Stomach (tissue), 4 donors: ENCODE data around the gene P2RX1.

Experiments used
- EP300 ChIP-seq: sonication (generic); formaldehyde crosslinking; IDR thresholded peaks from one replicate; pipeline ENCODE4 v1.6.1; 2017; ENCODE audit warnings: antibody characterized with exemption
- POLR2AphosphoS5 ChIP-seq, 3 donors: sonication (generic); formaldehyde crosslinking; IDR thresholded peaks; one replicate each; pipeline ENCODE4 v1.6.1; 2016; ENCODE audit warnings: antibody characterized with exemption in 3 of 3
- TF ChIP-seq, protein P1 (sequence below), 7 experiments: fragments of 450-650 bp in 4 of 7; fragments of 200-600 bp in 3 of 7; sonication (generic) in 3 of 7; IDR thresholded peaks; one replicate each; pipeline ENCODE4 v1.5.1; 2016 to 2019; ENCODE audit warnings: antibody characterized with exemption in 7 of 7, control low read depth in 2 of 7, mild to moderate bottlenecking in 1 of 7

DNA sequence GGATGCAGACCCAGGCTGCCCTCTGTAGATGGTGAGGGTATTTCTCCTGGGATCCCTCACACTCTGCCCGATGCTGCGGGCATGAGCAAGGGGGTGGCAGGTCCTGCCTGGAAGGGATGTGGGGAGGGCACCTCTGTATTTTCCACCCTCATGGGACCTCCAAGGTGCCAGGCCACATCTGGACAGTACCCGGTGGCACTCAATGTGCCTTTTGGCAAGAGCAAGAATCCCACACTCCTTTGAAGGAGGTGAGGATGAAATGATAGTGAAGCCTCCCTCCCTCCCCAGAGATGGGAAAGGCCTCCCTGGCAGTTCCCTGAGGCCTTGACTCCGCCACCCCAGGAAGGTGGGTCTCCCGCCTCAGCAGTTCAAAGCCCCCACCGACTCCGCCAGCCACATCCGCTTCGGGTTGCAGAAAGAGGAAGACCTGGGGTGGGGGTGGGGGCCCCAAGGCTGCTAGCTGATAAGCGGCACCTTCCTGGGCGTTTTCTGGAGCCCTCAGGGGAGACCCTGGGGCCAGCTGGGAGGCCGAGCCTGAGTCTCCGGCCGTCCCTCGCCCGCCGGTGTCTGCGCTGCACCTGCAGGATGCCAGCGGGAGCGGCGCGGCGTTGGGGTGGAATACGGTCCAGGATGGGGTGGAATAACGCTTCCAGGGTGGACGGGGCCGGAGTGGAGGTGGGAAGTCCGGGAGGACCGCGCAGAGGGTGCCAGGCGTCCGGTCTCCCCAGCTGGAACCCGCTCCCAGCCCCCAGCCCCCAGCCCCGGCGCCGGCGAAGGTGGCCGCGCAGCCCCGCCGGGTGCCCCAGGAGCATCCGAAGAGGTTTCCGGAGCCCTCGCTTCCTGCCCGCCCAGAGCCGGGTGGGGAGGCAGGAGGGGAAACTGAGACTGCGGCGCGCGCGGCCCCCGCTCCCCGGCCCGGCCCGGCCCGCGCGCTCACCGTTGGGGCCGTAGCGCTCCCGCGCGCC, 47.3 kb upstream of the P2RX1 start:
- TF ChIP-seq, protein P1, sequence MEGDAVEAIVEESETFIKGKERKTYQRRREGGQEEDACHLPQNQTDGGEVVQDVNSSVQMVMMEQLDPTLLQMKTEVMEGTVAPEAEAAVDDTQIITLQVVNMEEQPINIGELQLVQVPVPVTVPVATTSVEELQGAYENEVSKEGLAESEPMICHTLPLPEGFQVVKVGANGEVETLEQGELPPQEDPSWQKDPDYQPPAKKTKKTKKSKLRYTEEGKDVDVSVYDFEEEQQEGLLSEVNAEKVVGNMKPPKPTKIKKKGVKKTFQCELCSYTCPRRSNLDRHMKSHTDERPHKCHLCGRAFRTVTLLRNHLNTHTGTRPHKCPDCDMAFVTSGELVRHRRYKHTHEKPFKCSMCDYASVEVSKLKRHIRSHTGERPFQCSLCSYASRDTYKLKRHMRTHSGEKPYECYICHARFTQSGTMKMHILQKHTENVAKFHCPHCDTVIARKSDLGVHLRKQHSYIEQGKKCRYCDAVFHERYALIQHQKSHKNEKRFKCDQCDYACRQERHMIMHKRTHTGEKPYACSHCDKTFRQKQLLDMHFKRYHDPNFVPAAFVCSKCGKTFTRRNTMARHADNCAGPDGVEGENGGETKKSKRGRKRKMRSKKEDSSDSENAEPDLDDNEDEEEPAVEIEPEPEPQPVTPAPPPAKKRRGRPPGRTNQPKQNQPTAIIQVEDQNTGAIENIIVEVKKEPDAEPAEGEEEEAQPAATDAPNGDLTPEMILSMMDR (IDR thresholded peaks at IDR 0.05) = no peak
- TF ChIP-seq EP300 (no peak), POLR2AphosphoS5 (IDR thresholded peaks at IDR 0.05) (no peak)
